ENCODE data around the gene UCHL5.
A peak's percentile ranks its signal among the peaks of the same experiment; 100 is the strongest.
"Not testable (repeated sequence)": the region's sequence is repeated elsewhere in the genome, so short reads cannot be mapped to it uniquely, and the experiment has no call there.

The UCHL5 gene

GRCh38 chr1:193036337-193037047 is 22.7 kb downstream of the UCHL5 start:
- no peak for DNase-seq (ENCODE audit: low read depth)
- in situ Hi-C loops (cut with HindIII; ENCODE audit: low sequenced_read_pairs), result no loop called here

DNA sequence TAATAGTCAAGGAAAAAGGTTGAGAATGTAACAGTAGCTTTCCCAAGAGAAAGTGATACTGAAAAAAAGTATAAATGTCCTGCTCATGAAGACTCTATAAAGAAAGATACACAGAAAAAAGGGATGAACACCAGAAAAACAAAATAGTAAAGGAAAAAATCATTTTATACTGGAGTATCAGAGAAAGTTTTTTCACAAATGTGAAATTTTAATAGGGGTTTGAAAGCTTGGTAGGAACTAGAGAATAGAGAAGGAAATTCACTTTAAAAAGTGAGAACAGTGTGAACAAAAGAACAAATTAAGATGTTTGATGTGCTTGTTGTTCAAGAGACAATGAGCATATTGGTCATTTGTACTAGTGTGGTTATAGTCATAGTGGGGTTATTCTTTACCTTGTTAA is 25.6 kb downstream of the UCHL5 start:
- DNase-seq (ENCODE audit: low read depth), result no peak
- in situ Hi-C loops (cut with HindIII; ENCODE audit: low sequenced_read_pairs), result no loop called here
- no peak overlapping the region for H3K4me3 ChIP-seq (ENCODE audit: low read depth, low read length)
- TF ChIP-seq, protein P1, sequence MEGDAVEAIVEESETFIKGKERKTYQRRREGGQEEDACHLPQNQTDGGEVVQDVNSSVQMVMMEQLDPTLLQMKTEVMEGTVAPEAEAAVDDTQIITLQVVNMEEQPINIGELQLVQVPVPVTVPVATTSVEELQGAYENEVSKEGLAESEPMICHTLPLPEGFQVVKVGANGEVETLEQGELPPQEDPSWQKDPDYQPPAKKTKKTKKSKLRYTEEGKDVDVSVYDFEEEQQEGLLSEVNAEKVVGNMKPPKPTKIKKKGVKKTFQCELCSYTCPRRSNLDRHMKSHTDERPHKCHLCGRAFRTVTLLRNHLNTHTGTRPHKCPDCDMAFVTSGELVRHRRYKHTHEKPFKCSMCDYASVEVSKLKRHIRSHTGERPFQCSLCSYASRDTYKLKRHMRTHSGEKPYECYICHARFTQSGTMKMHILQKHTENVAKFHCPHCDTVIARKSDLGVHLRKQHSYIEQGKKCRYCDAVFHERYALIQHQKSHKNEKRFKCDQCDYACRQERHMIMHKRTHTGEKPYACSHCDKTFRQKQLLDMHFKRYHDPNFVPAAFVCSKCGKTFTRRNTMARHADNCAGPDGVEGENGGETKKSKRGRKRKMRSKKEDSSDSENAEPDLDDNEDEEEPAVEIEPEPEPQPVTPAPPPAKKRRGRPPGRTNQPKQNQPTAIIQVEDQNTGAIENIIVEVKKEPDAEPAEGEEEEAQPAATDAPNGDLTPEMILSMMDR (IDR thresholded peaks at IDR 0.05; ENCODE audit: low read depth, low read length, missing control alignments), result no peak

More at GRCh38 chr1:193036337-193037047, 22.7 kb downstream of the UCHL5 start:
- TF ChIP-seq, protein P1 (IDR thresholded peaks at IDR 0.05; ENCODE audit: low read depth, low read length, missing control alignments), result no peak
- no peak overlapping the region for H3K4me3 ChIP-seq (ENCODE audit: low read depth, low read length)

DNA sequence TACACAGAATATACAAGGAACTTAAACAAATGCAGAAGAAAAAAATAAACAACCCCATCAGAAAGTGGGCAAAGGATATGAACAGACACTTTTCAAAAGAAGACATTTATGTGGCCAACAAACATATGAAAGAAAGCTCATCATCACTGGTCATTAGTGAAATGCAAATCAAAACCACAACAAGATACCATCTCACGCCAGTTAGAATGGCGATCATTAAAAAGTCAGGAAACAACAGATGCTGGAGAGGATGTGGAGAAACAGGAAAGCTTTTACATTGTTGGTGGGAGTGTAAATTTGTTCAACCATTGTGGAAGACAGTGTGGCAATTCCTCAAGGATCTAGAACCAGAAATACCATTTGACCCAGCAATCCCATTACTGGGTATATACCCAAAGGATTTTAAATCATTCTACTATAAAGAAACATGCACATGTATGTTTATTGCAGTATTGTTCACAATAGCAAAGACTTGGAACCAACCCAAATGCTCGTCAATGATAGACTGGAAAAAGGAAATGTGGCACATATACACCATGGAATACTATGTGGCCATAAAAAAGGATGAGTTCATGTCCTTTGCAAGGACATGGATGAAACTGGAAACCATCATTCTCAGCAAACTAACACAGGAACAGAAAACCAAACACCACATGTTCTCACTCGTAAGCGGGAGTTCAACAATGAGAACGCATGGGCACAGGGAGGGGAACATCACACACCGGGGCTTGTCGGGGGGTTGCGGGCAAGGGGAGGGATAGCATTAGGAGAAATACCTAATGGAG is 26.3 kb downstream of the UCHL5 start:
- H3K4me3 ChIP-seq (ENCODE audit: low read depth, low read length); DNase-seq (ENCODE audit: low read depth); in situ Hi-C loops (cut with HindIII; ENCODE audit: low sequenced_read_pairs): not testable (repeated sequence)

- H3K4me3 ChIP-seq (ENCODE audit: low read depth, low read length), result no peak overlapping the region
- DNase-seq (ENCODE audit: low read depth), result peak; percentile 6
- in situ Hi-C loops (cut with HindIII; ENCODE audit: low sequenced_read_pairs), result no loop called here
- TF ChIP-seq, protein P1 (IDR thresholded peaks at IDR 0.05; ENCODE audit: low read depth, low read length, missing control alignments), result no peak
Observed at GRCh38 chr1:193031431-193031830, 27.7 kb downstream of the UCHL5 start.

- TF ChIP-seq, protein P1 (IDR thresholded peaks at IDR 0.05; ENCODE audit: low read depth, low read length, missing control alignments), result no peak
- in situ Hi-C loops (cut with HindIII; ENCODE audit: low sequenced_read_pairs), result no loop called here
- no peak overlapping the region for H3K4me3 ChIP-seq (ENCODE audit: low read depth, low read length)
- no peak for DNase-seq (ENCODE audit: low read depth)
Observed at GRCh38 chr1:193030280-193030679, 28.9 kb downstream of the UCHL5 start.

DNA sequence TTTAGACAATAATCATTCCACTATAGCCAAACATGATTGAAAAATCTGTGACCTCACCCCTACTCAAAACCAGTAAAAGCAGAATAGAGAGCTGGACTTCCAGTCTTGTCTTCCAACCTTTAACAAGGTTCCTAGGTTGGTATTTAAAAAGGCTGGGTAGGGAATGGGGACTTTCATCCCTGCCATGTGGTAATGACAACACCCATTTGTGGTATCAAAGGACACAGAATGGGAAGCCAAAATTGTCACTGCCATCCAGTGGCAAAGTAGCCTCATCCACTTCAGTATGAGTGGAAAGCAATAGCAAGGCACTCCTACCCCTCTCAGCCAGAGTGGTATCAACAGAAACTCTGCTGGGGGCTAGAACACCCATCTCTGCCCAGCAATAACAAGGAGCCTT is 33.9 kb downstream of the UCHL5 start:
- in situ Hi-C loops (cut with HindIII; ENCODE audit: low sequenced_read_pairs), result loop anchor here (10.0 kb wide), 1 partner anchor 550 kb away; no protein-coding TSS in a partner anchor
- DNase-seq (ENCODE audit: low read depth), result no peak
- H3K4me3 ChIP-seq (ENCODE audit: low read depth, low read length), result no peak overlapping the region
- TF ChIP-seq, protein P1 (IDR thresholded peaks at IDR 0.05; ENCODE audit: low read depth, low read length, missing control alignments), result no peak
